ENCODE data around the gene VCP. TPM values are rescaled to one million over a fixed set of nuclear protein-coding genes. Genes with fewer than 3 reads are reported as not detected.

VCP gene
- polyA plus RNA-seq, 1 donor (not counting 4 experiments of a cell fraction or from before 2014, with no cell fraction given): 414 TPM

DNA sequence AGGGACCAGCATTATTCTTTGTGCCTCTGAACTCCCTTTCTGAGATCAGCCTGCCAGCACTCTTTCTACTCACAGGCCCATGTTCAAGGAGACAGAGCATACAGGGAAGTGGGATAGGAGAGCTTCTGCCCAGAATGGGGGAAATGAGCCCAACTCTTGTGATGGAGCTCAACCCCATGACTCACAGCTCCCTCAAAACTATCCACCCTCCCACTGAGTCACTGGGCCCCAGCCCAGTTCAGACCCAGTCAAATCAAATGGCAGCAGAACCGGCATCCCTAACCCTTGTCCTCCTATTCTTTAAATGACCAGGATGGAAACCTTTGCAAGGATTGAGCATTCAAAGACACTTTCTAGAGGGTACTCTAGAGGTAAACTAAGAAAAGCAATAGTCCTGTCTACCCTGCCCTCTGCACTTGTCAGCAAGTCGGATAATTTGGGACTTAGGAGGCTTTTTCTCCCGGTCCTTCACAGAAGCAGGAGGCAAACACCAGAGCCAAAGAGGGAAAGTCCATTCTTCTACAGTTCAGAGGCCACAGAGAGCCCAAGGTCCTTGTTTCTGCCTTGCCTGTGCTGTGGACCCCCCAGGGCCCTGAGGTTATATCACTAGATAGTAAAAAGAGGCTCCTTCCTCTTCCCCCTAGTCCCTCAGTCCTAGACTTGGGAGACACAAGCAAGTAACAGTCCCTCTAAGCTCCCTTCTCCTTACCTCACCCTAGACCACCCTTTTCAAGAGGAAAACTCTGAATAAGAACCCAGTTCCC is 40.0 kb upstream of the VCP start:
- H3K9ac ChIP-seq (ENCODE audit: control insufficient read depth, extremely low read depth, insufficient read depth, low read length): peak overlapping the region; percentile 65
- H3K9me1 ChIP-seq (ENCODE audit: control insufficient read depth, extremely low read depth, insufficient read depth, low read length): no peaks in the 10 kb centered on the region
- no peaks in the 10 kb centered on the region for H3K9me3 ChIP-seq (ENCODE audit: control insufficient read depth, low read depth, low read length)
- H3K4me2 ChIP-seq (ENCODE audit: control insufficient read depth, extremely low read depth, insufficient read depth, low read depth, low read length): peak overlapping the region; percentile 91
- H3K4me3 ChIP-seq (ENCODE audit: control insufficient read depth in 2 of 3, extremely low read depth in 1 of 3, insufficient read depth in 2 of 3, low read depth in 1 of 3, low read length in 3 of 3): peak overlapping the region; percentile 32 to 70 (median 64)
- peak overlapping the region; percentile 83 for H3K27ac ChIP-seq (ENCODE audit: control insufficient read depth, insufficient read depth, low read length)
- H2AFZ ChIP-seq (ENCODE audit: control insufficient read depth, low read length): no peak overlapping the region
- peaks cover 48% of the 10 kb centered on the region for H3K79me2 ChIP-seq (ENCODE audit: control insufficient read depth, insufficient read depth, low read length)
- TF ChIP-seq EZH2 (IDR thresholded peaks at IDR 0.05; ENCODE audit: low read length) (no peak), CTCF (optimal IDR thresholded peaks at IDR 0.05 in 1 of 3, IDR thresholded peaks at IDR 0.05 in 1 of 3, conservative IDR thresholded peaks at IDR 0.05 in 1 of 3; ENCODE audit: extremely low read depth in 1 of 3, insufficient read depth in 2 of 3, low read length in 3 of 3) (no peak)
- peaks cover 11 to 14% of the 10 kb centered on the region in 2 experiments for H3K36me3 ChIP-seq (ENCODE audit: control insufficient read depth in 2 of 2, extremely low read depth in 1 of 2, insufficient read depth in 2 of 2, low read length in 2 of 2)
- peaks cover 13% of the 10 kb centered on the region for H4K20me1 ChIP-seq (ENCODE audit: control insufficient read depth, extremely low read depth, insufficient read depth, low read length)
- DNase-seq (ENCODE audit: low read depth, low spot score): no peak
- no peak for FAIRE-seq
- no peaks in the 10 kb centered on the region for H3K27me3 ChIP-seq (ENCODE audit: control insufficient read depth, extremely low read depth, insufficient read depth, low read length)
- dilution Hi-C loops (cut with MboI; ENCODE audit: extremely low pct_ligation_motif_present, low sequenced_read_pairs): no loop called here
- H3K4me1 ChIP-seq (ENCODE audit: control insufficient read depth, extremely low read depth, insufficient read depth, low read length): peaks cover 43% of the 10 kb centered on the region

DNA sequence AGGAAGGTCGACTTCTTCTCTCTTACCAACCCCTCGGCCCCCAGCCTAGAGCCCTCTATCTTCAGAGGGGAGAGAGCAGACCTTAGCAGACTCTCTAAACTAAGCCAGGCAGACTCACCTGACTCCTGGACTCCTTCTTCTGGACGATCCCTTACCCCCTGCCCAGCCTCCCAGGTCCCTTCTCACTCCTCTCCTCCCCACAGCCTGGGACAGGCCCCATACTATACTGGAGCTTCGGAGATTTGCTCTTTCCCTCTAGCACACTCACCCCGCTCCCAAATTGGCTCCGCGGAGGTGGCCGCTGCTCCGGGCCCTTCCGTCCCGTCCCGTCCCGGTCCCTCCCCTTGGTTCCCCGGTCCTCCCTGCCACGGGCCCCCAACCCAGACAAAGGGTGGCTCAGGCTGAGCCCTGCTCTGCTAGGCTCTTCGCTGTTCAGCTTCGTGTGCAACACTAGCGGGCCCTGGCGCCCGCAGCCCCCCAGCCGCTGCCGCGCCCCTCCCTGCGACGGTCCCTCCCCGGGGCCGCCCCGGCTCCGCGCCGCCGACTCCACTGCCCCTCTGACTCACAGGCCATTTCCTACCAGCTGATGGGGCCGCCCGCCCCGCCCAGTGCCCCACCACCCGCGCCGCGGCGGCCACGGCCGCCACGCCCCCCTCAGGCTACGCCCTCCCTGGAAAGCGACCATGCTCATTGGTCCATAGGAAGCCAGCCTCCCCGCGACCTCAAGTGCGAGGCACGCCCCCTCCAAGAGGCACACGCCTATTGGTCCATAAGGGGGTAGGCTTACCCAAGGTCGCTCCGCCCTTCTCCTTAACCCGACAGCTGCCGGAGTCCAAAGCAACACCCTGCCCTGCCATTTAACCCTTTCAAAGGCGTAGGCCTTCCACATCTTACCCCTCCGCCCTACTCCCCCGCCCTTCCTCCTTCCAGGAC is 38.8 kb upstream of the VCP start:
- peaks cover 48% of the 10 kb centered on the region for H3K79me2 ChIP-seq (ENCODE audit: control insufficient read depth, insufficient read depth, low read length)

More for the DNA sequence above, 38.8 kb upstream of the VCP start:
- Histone ChIP-seq H3K9me3 (ENCODE audit: control insufficient read depth, low read depth, low read length) (no peaks in the 10 kb centered on the region), H3K27me3 (ENCODE audit: control insufficient read depth, extremely low read depth, insufficient read depth, low read length) (no peaks in the 10 kb centered on the region), H3K36me3 (ENCODE audit: control insufficient read depth in 2 of 2, extremely low read depth in 1 of 2, insufficient read depth in 2 of 2, low read length in 2 of 2) (peaks cover 19 to 24% of the 10 kb centered on the region in 2 experiments), H3K4me1 (ENCODE audit: control insufficient read depth, extremely low read depth, insufficient read depth, low read length) (peaks cover 38% of the 10 kb centered on the region), H4K20me1 (ENCODE audit: control insufficient read depth, extremely low read depth, insufficient read depth, low read length) (peaks cover 13% of the 10 kb centered on the region), H3K9me1 (ENCODE audit: control insufficient read depth, extremely low read depth, insufficient read depth, low read length) (no peaks in the 10 kb centered on the region), H3K27ac (ENCODE audit: control insufficient read depth, insufficient read depth, low read length) (peak overlapping the region; percentile 83), H3K4me2 (ENCODE audit: control insufficient read depth, extremely low read depth, insufficient read depth, low read depth, low read length) (peak overlapping the region; percentile 100), H2AFZ (ENCODE audit: control insufficient read depth, low read length) (peak overlapping the region; percentile 44), H3K4me3 (ENCODE audit: control insufficient read depth in 2 of 3, extremely low read depth in 1 of 3, insufficient read depth in 2 of 3, low read depth in 1 of 3, low read length in 3 of 3) (peak overlapping the region; percentile 81 to 92 (median 91)), H3K9ac (ENCODE audit: control insufficient read depth, extremely low read depth, insufficient read depth, low read length) (peak overlapping the region; percentile 84)
- TF ChIP-seq EZH2 (IDR thresholded peaks at IDR 0.05; ENCODE audit: low read length) (no peak), CTCF (optimal IDR thresholded peaks at IDR 0.05 in 1 of 3, IDR thresholded peaks at IDR 0.05 in 1 of 3, conservative IDR thresholded peaks at IDR 0.05 in 1 of 3; ENCODE audit: extremely low read depth in 1 of 3, insufficient read depth in 2 of 3, low read length in 3 of 3) (no peak)
- FAIRE-seq (peak; percentile 58), DNase-seq (ENCODE audit: low read depth, low spot score) (peak; percentile 97)
- dilution Hi-C loops (cut with MboI; ENCODE audit: extremely low pct_ligation_motif_present, low sequenced_read_pairs): no loop called here
